ENCODE results near the gene ZNF385A.

The ZNF385A gene

DNA sequence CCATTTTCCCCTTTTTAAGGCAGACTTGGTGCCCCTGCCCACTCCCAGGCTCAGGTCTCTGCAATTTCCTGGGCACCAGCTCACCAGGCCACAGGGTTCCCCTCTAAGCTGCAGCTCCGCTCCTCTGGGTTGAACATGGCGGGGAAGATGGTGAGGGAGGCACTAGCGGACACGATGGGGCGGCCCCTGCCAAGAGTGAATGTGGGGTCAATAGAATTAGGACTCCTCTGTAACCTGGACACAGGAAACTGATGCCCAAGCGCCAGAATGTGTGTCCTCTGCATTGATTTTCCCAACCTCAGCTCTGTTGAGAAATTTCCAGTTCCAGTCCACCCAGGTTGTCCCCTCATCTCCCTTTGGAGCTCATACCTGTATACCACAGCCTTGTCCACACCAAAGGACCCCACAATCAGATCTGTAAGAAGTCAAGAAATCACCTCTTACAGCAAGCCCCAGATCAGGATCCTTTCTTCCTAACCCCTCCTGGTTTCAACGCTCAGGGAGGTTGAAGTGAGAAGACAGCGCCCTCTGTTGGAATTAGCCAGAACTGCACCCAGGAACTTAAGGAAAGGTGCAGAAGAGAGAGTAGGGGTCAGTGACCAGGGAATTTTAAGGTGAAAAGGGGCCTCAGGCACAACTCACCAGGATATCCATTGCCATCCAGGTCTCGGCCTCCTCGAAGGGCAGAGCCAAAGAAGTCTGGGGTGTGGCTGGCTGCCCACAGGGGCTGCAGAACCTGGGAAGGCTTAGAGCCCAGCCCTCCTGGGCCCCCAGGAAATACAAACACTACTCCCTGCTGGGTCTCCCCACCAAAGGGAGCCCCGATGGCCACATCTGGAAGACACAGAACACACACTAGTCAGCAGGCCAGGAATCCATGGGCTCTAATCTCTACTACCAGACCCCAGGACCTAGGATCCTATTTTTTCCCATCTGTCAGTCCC, 19.8 kb upstream of the ZNF385A start:
- no peak for TF ChIP-seq YY1 (IDR thresholded peaks at IDR 0.05; ENCODE audit: low read depth)
- peak; percentile 46 for TF ChIP-seq RAD21 (IDR thresholded peaks at IDR 0.05; ENCODE audit: low read depth)

DNA sequence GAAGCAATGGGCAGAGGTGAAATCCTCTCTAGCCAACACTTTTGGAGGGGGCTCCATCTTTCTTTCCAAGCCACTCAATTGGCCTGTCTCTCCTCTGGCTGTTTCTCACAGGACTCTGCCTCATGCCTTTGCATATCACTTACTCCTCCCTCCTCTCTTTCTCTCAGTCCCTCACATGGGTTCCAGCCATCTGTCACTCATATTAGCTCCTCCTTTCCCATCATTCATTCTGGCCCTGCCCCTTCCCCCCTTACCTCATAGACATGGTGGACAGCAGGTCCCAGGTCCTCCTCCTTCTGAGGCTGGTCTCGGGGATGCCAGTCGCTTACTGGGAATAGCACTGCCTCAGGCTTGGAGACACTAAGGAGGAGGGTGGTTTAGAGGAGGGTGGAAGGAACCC, 16.6 kb upstream of the ZNF385A start:
- TF ChIP-seq EP300 (IDR thresholded peaks at IDR 0.05; ENCODE audit: borderline replicate concordance) = no peak
- TF ChIP-seq CEBPB (IDR thresholded peaks at IDR 0.05) = no peak
- no peak for TF ChIP-seq TAF1 (IDR thresholded peaks at IDR 0.05; ENCODE audit: low read depth)
- no peak for TF ChIP-seq TCF12 (IDR thresholded peaks at IDR 0.05; ENCODE audit: low read depth)
- no peak for TF ChIP-seq ZBTB7A (IDR thresholded peaks at IDR 0.05; ENCODE audit: low read depth)
- no peak for TF ChIP-seq EGR1 (IDR thresholded peaks at IDR 0.05)

DNA sequence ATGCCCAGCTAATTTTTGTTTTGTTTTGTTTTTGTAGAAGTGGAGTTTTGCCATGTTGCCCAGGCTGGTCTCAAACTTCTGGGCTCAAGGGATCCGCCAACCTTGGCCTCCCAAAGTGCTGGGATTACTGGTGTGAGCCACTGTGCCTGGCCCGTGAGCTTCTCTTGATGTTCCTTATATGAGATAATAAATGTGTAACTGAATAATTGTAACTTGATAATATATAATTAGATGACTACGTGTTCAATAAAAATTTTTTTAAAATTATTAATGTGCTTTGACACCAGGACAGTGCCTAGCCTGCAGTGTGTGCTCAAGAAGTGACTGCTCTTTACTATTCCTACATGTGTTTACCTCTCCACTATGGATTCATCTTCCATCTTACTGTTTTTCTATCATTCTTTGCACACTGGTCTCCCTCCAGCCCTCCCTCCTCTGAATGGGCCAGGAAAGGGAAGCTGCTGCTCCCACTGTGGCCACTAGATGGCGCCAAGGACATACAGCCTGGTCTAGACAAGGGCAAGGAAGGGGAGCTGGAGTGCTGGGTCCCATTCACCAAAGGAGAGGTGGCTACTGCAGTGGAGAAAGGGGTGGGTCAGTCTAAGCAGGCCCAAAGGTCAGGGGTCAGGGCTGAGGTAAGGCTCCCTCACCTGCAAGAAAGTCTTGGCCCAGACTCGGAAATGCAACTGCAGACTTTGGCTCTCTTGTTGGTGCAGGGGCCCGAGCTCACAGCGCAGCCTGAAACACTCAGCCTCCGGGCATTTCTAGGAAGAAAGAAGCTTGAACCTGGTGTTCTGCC, 14.7 kb upstream of the ZNF385A start:
- TF ChIP-seq TCF12 (IDR thresholded peaks at IDR 0.05; ENCODE audit: low read depth) (no peak), CREB1 (IDR thresholded peaks at IDR 0.05; ENCODE audit: low read depth) (no peak), ZBTB7A (IDR thresholded peaks at IDR 0.05; ENCODE audit: low read depth) (no peak), EGR1 (IDR thresholded peaks at IDR 0.05) (no peak), RAD21 (IDR thresholded peaks at IDR 0.05; ENCODE audit: low read depth) (peak; percentile 99), YY1 (IDR thresholded peaks at IDR 0.05; ENCODE audit: low read depth) (no peak)
- TF ChIP-seq, protein P1, sequence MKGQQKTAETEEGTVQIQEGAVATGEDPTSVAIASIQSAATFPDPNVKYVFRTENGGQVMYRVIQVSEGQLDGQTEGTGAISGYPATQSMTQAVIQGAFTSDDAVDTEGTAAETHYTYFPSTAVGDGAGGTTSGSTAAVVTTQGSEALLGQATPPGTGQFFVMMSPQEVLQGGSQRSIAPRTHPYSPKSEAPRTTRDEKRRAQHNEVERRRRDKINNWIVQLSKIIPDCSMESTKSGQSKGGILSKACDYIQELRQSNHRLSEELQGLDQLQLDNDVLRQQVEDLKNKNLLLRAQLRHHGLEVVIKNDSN (IDR thresholded peaks at IDR 0.05) = no peak
- TF ChIP-seq, protein P2, sequence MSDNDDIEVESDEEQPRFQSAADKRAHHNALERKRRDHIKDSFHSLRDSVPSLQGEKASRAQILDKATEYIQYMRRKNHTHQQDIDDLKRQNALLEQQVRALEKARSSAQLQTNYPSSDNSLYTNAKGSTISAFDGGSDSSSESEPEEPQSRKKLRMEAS (IDR thresholded peaks at IDR 0.05) = no peak

DNA sequence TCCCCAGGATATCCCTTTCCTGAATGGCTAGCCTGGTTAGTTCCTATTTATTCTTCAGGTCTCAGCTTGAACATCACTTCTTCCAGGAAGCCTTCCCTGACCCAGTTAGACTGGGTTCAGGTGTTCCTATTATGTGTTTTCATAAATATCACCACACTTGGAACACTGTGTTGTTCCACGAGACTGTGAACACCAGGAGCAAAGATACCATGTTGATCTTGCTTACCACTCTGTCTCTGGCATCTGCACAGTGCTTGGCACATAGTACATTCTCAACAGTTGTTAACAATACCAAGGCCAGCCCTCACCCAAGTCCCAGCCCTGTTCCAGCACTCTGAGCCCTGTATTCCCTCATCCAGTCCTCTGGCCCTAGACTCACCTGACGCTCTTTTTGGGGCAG, 13.7 kb upstream of the ZNF385A start:
- TF ChIP-seq FOXM1 (IDR thresholded peaks at IDR 0.05; ENCODE audit: borderline replicate concordance, low read depth) (no peak), CEBPB (IDR thresholded peaks at IDR 0.05) (no peak), TEAD4 (IDR thresholded peaks at IDR 0.05) (no peak), TAF1 (IDR thresholded peaks at IDR 0.05; ENCODE audit: low read depth) (no peak), CREB1 (IDR thresholded peaks at IDR 0.05; ENCODE audit: low read depth) (no peak), RAD21 (IDR thresholded peaks at IDR 0.05; ENCODE audit: low read depth) (no peak), YY1 (IDR thresholded peaks at IDR 0.05; ENCODE audit: low read depth) (no peak), NFIC (IDR thresholded peaks at IDR 0.05) (no peak), EGR1 (IDR thresholded peaks at IDR 0.05) (no peak)
- TF ChIP-seq, protein P3, sequence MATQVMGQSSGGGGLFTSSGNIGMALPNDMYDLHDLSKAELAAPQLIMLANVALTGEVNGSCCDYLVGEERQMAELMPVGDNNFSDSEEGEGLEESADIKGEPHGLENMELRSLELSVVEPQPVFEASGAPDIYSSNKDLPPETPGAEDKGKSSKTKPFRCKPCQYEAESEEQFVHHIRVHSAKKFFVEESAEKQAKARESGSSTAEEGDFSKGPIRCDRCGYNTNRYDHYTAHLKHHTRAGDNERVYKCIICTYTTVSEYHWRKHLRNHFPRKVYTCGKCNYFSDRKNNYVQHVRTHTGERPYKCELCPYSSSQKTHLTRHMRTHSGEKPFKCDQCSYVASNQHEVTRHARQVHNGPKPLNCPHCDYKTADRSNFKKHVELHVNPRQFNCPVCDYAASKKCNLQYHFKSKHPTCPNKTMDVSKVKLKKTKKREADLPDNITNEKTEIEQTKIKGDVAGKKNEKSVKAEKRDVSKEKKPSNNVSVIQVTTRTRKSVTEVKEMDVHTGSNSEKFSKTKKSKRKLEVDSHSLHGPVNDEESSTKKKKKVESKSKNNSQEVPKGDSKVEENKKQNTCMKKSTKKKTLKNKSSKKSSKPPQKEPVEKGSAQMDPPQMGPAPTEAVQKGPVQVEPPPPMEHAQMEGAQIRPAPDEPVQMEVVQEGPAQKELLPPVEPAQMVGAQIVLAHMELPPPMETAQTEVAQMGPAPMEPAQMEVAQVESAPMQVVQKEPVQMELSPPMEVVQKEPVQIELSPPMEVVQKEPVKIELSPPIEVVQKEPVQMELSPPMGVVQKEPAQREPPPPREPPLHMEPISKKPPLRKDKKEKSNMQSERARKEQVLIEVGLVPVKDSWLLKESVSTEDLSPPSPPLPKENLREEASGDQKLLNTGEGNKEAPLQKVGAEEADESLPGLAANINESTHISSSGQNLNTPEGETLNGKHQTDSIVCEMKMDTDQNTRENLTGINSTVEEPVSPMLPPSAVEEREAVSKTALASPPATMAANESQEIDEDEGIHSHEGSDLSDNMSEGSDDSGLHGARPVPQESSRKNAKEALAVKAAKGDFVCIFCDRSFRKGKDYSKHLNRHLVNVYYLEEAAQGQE (IDR thresholded peaks at IDR 0.05; ENCODE audit: low read depth) = no peak
- TF ChIP-seq, protein P1 (IDR thresholded peaks at IDR 0.05) = no peak

DNA sequence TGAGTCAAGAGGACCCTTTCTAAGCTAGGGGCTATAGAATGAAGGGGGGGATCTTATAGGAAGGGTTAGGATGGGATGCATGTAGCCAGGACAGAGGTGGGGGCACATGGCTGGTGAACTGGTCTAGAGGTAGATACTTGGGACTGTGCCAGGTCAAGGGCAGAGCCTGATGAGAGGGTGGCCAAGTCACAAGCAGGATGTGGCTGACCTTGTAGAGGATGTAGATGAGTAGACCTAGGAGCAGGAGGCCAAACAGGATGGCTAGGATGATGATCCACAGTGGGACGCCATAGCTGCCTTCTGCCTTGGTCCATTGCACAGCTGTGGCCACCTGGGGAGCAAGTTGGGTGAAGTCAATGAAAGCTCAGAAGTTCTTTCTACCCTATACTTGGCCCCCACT, 12.6 kb upstream of the ZNF385A start:
- TF ChIP-seq TCF12 (IDR thresholded peaks at IDR 0.05; ENCODE audit: low read depth) (no peak), EGR1 (IDR thresholded peaks at IDR 0.05) (no peak), YY1 (IDR thresholded peaks at IDR 0.05; ENCODE audit: low read depth) (no peak), TAF1 (IDR thresholded peaks at IDR 0.05; ENCODE audit: low read depth) (no peak), CEBPB (IDR thresholded peaks at IDR 0.05) (no peak), NFIC (IDR thresholded peaks at IDR 0.05) (no peak), RAD21 (IDR thresholded peaks at IDR 0.05; ENCODE audit: low read depth) (no peak)
- TF ChIP-seq, protein P1 (IDR thresholded peaks at IDR 0.05) = no peak

DNA sequence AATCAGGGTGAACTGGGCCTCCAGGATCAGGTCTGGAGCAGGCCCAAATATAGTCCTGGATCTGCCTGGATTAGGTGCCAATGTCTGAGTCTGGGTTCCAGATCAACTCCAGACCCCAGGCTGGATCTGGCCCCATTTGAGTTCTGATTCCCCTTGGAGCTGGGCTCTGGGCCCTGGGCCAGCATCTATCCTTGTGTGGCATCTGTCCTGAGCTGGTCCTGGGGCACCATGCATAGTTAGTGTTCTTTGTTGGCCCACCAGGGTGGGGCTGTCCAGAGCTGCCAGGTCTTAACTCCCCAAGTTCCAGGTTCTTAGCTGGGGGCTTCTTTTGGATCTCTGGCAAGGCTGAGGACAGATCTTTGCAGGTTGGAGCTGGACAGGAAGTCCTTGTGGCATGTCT, 11.0 kb upstream of the ZNF385A start:
- TF ChIP-seq, protein P2 (IDR thresholded peaks at IDR 0.05) = no peak
- TF ChIP-seq CREB1 (IDR thresholded peaks at IDR 0.05; ENCODE audit: low read depth) (no peak), TCF12 (IDR thresholded peaks at IDR 0.05; ENCODE audit: low read depth) (no peak), RAD21 (IDR thresholded peaks at IDR 0.05; ENCODE audit: low read depth) (no peak), CEBPB (IDR thresholded peaks at IDR 0.05) (no peak), EP300 (IDR thresholded peaks at IDR 0.05; ENCODE audit: borderline replicate concordance) (no peak)
- TF ChIP-seq, protein P3 (IDR thresholded peaks at IDR 0.05; ENCODE audit: low read depth) = no peak

Data from Ishikawa (cell line).